NCI-H526 treated with DMSO at 0.1 percent for 48 hours (cell line): ENCODE measurements around the gene OSBPL1A.
A peak's percentile ranks its signal among the peaks of the same experiment; 100 is the strongest.
"Not testable (repeated sequence)": the region's sequence is repeated elsewhere in the genome, so short reads cannot be mapped to it uniquely, and the experiment has no call there.

Source experiments
- DNase-seq: peaks from one replicate; lab custom pipeline; 2025; lab: John Stamatoyannopoulos, UW

OSBPL1A gene

GRCh38 chr18:24397131-24397693, 412 bp downstream of the OSBPL1A start:
- DNase-seq = peak; percentile 53

- peak; percentile 46 for DNase-seq
Observed at GRCh38 chr18:24396082-24396633, 1.5 kb downstream of the OSBPL1A start.

- DNase-seq = no peak
Observed at GRCh38 chr18:24395049-24395795, 2.4 kb downstream of the OSBPL1A start.

- DNase-seq = no peak
Observed at GRCh38 chr18:24388957-24389356, 8.7 kb downstream of the OSBPL1A start.

- DNase-seq = no peak
Observed at GRCh38 chr18:24386681-24387080, 10.9 kb downstream of the OSBPL1A start.

GRCh38 chr18:24381126-24381525, 16.5 kb downstream of the OSBPL1A start:
- no peak for DNase-seq

- no peak for DNase-seq
Observed at GRCh38 chr18:24380163-24380747, 17.4 kb downstream of the OSBPL1A start.

GRCh38 chr18:24378598-24378997, 19.0 kb downstream of the OSBPL1A start:
- no peak for DNase-seq

GRCh38 chr18:24376531-24376930, 21.1 kb downstream of the OSBPL1A start:
- DNase-seq = not testable (repeated sequence)

GRCh38 chr18:24373328-24373727, 24.3 kb downstream of the OSBPL1A start:
- no peak for DNase-seq

GRCh38 chr18:24372279-24372872, 25.2 kb downstream of the OSBPL1A start:
- no peak for DNase-seq

- no peak for DNase-seq
Observed at GRCh38 chr18:24370120-24370519, 27.5 kb downstream of the OSBPL1A start.

GRCh38 chr18:24369426-24369825, 28.2 kb downstream of the OSBPL1A start:
- no peak for DNase-seq

- DNase-seq = no peak
Observed at GRCh38 chr18:24368749-24369148, 28.9 kb downstream of the OSBPL1A start.

- no peak for DNase-seq
Observed at GRCh38 chr18:24366328-24366727, 31.3 kb downstream of the OSBPL1A start.

GRCh38 chr18:24364177-24364576, 33.4 kb downstream of the OSBPL1A start:
- DNase-seq = no peak

GRCh38 chr18:24362757-24363156, 34.9 kb downstream of the OSBPL1A start:
- no peak for DNase-seq

GRCh38 chr18:24359787-24360530, 37.7 kb downstream of the OSBPL1A start:
- DNase-seq = not testable (repeated sequence)

- no peak for DNase-seq
Observed at GRCh38 chr18:24354278-24354677, 43.3 kb downstream of the OSBPL1A start.

GRCh38 chr18:24346254-24346653, 51.4 kb downstream of the OSBPL1A start:
- DNase-seq = no peak

- DNase-seq = no peak
Observed at GRCh38 chr18:24344509-24344908, 53.1 kb downstream of the OSBPL1A start.

- no peak for DNase-seq
Observed at GRCh38 chr18:24342347-24342746, 55.3 kb downstream of the OSBPL1A start.
